ENCODE results near the gene MACROD2.

MACROD2 gene

DNA sequence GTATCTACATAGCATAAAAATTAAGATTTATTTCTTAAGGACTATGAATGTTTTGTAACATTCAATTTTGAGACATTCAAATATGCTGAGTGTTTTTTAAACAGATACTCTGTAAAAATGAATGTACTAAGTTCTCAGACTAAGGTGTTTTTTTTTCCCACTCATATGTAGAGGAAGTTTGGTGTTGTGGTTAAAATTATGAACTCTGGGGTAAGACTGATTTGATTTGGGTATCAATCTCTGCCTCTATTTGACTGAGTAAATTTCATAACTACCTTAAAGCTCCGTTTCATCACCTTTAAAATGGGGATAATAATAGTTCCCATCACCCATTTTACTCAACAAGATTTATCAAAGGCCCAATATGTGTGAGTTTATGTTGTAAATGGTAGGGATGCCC, 728.7 kb downstream of the MACROD2 start:
- no peak for FAIRE-seq

DNA sequence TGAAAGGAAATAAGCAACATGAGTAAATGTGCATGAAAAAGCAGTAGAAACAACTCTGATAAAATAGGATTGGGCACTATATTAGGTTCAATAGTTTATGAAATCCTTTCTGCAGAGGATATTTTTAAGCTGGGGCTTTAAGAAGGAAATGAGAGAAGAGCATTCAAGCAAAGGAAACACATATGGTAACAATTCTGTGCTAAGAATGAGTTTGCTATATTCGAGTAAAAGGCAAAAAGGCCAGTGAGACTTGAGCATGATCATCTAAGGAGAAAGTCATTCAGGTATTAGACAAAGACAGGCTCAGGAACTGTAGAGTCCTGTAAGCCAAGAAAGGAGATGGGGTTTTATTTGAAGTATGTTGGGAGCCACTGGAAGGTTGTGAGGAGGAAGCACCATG, 729.2 kb downstream of the MACROD2 start:
- FAIRE-seq = no peak

GRCh38 chr20:14726591-14726990, 731.3 kb downstream of the MACROD2 start:
- no peak for FAIRE-seq

DNA sequence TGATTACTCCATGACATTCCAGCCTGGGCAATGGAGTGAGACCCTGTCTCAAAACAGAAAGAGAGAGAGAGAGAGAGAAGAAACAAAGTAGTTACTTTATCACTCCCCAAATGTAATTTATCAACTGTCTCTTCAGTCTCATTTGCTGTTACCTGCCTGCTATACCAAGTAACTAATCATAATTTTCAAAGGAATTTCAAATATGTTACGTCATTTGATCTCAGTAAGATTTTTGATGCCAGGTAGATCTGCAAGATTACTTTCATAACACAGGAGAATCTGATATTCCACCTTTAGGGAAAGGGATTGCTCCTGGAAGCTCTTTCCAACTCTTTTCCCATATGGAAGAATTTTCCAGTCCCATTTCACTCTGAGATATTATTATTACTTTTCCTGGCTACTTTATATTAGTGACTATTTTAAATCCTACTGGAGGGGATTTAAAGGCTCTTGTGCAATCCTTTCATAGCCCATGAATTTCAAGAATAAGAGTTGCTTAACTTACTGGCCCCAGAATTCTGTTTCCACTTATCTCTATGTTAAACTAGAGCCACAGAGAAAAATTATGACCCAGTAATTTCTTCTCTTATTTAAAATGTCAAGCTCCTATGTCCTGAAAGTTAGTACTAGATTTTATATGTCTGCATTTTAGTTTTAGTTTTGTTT, 732.3 kb downstream of the MACROD2 start:
- no peak for FAIRE-seq

GRCh38 chr20:14729390-14729789, 734.1 kb downstream of the MACROD2 start:
- FAIRE-seq = no peak

DNA sequence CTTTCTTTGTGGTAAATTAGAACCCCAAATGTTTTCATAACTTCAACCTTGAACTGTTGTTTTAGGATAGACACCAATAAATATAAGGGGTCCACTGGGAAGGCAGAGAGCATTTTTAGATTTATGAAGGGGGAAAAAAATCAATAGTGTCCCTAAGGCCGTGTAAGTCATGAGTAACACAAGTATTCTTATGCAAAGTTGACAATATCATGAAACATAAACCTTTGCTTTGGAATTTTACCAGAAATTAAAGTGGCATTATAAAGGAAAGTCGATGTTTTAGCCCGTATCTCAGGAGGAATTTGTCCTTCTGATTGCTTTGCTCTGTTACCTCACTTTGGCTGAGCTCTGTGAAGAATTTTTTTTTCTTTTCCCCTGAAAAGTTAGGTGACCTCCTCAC, 737.0 kb downstream of the MACROD2 start:
- FAIRE-seq = no peak

- FAIRE-seq = no peak
Measured at GRCh38 chr20:14732996-14733395, 737.7 kb downstream of the MACROD2 start.

- no peak for FAIRE-seq
Measured at GRCh38 chr20:14740380-14740779, 745.1 kb downstream of the MACROD2 start.

DNA sequence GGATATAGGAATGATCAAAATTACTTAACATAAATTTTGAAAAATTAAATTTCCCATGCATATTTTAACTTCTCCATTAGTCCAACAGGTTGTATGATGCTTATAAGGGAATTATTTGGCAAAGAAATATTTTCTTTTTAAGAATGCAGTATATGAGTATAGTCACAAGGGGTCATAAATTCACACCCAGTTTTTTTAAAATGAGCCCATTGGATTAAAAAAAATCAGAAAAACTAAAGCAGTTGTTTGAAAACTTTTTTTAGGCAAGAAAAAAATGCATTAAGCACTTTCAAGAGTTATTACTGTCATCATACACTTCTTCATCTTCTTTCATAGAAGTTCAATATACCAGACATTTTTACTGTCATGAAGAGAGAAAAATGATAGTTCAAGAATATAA, 746.3 kb downstream of the MACROD2 start:
- no peak for FAIRE-seq

DNA sequence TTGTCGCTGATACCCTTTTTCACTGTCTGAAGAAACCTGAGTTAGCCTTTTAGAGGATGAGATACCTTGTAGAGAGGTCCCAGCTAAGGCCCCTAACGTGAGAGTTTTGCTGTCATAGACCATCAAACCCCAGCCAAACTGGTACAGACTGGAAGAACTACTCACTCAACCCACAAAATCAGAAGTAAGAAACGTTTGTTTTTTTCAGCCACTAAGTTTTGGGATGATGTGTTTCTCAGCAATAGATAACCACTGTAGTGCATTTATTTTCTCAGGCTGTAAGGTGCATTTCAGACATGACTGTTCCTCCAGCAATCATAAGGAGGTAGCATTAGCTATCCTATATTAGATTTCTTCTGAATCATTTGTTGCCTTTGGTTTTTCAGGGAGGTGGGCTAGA, 749.4 kb downstream of the MACROD2 start:
- FAIRE-seq = no peak

- FAIRE-seq = no peak
Measured at GRCh38 chr20:14745830-14746229, 750.5 kb downstream of the MACROD2 start.

DNA sequence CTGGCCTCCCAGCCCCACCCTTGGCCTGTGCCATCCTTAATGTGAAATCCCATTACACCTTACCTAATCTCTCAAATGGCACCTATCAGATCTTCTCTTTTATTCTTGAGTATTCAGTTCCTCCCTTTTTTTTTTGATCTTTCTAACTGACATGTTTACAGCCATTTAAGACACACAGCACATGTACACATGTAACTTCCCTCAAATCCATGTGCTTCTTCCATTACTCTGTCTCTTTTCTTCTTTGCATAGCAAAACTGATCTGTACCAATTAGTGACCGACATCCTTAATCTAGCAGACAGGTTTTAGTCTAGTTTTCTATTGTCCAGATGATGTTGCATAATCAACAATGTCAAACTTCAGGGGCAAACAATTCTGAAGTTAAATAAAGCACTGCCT, 755.9 kb downstream of the MACROD2 start:
- no peak for FAIRE-seq

- FAIRE-seq = no peak
Measured at GRCh38 chr20:14757728-14758127, 762.4 kb downstream of the MACROD2 start.

DNA sequence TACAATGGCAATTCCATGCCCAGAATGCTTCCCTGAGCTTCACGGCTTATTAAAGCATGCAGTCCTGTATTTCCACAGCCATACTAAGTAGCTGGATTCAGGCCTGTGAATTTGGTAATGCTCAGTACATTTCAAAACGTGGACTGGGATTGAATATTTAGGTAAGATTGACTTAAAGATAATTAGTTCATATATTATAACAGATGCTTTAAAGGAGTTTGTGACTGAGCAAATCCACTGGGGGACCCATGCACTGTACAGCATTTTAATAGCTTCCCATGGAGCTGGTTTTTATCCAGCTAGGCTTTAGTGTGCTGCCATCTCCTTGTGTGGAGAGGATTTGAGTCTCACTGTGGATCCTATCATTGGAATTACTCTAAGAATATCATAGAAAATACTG, 763.0 kb downstream of the MACROD2 start:
- no peak for FAIRE-seq

DNA sequence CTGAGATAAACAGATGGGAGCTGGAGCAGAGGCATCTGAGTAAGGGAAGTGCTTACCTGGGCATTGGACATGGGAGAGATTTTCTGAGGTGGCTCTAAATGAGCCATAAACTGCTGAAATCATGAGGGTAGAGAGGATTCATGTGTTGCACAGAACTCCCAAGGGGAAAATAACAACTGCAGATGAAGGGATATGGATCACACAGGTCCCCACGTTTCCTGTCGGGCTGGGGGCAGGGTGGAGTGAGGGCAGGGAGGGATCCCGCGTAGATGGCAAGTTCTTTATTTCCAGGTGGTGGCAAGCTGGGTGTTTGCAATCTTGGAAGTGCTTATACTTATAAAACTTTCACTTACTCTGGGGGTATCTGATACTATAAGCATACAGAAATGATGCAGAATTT, 764.7 kb downstream of the MACROD2 start:
- FAIRE-seq = no peak

DNA sequence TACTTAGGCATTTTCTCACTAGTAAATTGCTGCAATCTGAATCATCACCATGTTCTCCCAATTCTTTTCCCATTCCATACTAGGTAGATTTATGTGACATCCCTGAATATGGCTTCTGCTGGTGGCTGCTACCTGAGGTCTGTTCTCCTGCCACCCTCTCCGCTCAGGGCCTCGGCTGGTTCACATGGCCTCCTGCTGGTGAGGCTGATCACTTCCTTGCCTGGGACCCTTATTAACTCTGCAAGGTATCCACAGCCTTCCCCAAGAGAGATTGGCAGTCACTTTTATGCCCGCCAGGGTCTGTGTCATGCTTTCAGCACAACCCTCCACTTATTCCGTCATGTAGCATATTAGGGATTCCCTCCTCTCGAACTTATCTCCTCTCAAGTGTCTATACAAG, 766.6 kb downstream of the MACROD2 start:
- no peak for FAIRE-seq

DNA sequence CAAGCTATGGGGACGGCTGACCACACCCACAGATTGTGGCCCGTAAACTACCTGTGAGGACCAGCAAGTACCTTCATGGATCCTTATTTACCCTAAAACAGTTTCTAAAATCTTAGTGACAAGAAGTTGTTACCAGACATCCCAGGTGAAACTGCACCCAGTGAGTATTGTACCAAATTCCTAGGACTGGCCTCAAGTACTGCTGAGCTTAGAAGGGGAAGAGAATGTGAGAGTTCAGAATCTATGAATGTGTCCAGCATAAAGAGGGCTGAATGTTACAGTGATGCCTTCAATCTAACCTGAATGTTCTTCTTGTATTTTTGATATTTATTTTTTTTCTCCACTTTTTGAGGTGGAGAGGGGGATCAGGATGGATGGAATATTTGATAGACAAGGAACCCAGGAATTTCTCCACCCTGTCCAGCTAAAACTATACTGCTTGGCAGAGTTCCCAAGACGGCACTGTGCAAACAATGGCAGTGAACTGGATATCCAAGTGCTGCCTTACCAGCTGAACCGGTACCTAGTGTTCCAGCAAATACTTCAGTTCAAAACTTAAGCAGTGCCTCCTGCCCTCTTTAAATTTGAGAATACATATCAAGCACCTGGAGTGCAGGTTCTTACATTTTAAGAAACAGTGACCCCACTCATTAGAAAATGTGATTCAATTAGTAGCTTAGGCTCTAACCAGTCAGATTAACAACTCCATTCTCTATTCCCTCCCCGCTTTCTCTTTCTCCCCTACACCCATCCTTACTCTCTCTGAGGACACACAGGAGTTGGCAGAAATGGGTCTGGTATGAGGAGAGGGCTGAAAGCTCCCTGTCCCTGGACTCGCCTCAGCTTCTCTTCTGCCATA, 769.4 kb downstream of the MACROD2 start:
- FAIRE-seq = no peak

GRCh38 chr20:14765370-14765701, 770.0 kb downstream of the MACROD2 start:
- no peak for FAIRE-seq

DNA sequence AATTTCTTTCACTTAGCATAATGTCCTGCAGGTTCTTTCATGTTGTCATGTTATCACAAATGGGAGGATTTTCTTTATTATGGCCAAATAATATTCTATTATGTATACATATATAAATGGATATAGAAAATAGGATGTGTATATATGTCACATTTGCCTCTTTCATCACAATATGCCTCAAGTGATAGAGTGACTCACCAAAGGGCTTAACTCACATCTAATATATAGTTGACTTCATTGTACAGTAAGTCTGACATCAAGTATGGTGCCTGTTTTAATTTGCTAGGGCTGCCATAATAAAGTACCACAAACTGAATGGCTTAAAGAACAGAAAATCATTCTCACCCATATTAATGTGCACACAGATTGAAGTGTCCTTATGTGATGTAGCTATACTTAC, 778.2 kb downstream of the MACROD2 start:
- no peak for FAIRE-seq

GRCh38 chr20:14775778-14776177, 780.5 kb downstream of the MACROD2 start:
- no peak for FAIRE-seq

- FAIRE-seq = no peak
Measured at GRCh38 chr20:14777591-14777990, 782.3 kb downstream of the MACROD2 start.

GRCh38 chr20:14778096-14778495, 782.8 kb downstream of the MACROD2 start:
- FAIRE-seq = no peak

- no peak for FAIRE-seq
Measured at GRCh38 chr20:14778875-14779274, 783.6 kb downstream of the MACROD2 start.

- no peak for FAIRE-seq
Measured at GRCh38 chr20:14780508-14780907, 785.2 kb downstream of the MACROD2 start.

- no peak for FAIRE-seq
Measured at GRCh38 chr20:14782731-14783130, 787.4 kb downstream of the MACROD2 start.

Measured in TTC549 (cell line).